VCaP (cell line): ENCODE results near the gene SBK1.

Experiments
- H3K27ac ChIP-seq: fragments of 450-650 bp; 2 replicates; pipeline ENCODE4 v1.5.1; 2017
- CTCF ChIP-seq: fragments of 450-650 bp; conservative IDR thresholded peaks from 2 replicates; pipeline ENCODE4 v1.5.1; 2017; ENCODE audit warnings: mild to moderate bottlenecking, moderate library complexity

Gene SBK1

GRCh38 chr16:28316054-28316453 lies 23.7 kb downstream of the SBK1 start:
- H3K27ac ChIP-seq, result no peak overlapping the region

GRCh38 chr16:28317040-28317880 lies 24.9 kb downstream of the SBK1 start:
- no peak overlapping the region for H3K27ac ChIP-seq
- TF ChIP-seq CTCF, result peak; percentile 75

More at GRCh38 chr16:28316054-28316453, 23.7 kb downstream of the SBK1 start:
- TF ChIP-seq CTCF, result no peak

- no peak for TF ChIP-seq CTCF
- H3K27ac ChIP-seq, result no peak overlapping the region
These were observed 25.9 kb downstream of the SBK1 start for GRCh38 chr16:28318042-28318744.

- no peak overlapping the region for H3K27ac ChIP-seq
- TF ChIP-seq CTCF, result no peak
These were observed 27.2 kb downstream of the SBK1 start for GRCh38 chr16:28319476-28320022.

- no peak overlapping the region for H3K27ac ChIP-seq
- TF ChIP-seq CTCF, result no peak
These were observed 27.8 kb downstream of the SBK1 start for GRCh38 chr16:28320023-28320561.

GRCh38 chr16:28320741-28321140 lies 28.4 kb downstream of the SBK1 start:
- TF ChIP-seq CTCF, result no peak

More at GRCh38 chr16:28320741-28321140, 28.4 kb downstream of the SBK1 start:
- H3K27ac ChIP-seq, result no peak overlapping the region
